Measurements from ENCODE around the gene DAGLB. TPM values are rescaled to one million over a fixed set of nuclear protein-coding genes. Genes with fewer than 3 reads are reported as not detected.

DAGLB gene
- total RNA-seq, 1 experiment from 2014 or later: 22.3 TPM

- BruUV-seq (replicated peaks): no TSS peak
- Histone ChIP-seq H3K36me3 (ENCODE audit: control insufficient read depth, insufficient read depth, low read length) (peaks cover 13% of the 10 kb centered on the region), H3K27ac (ENCODE audit: low read length) (no peak overlapping the region), H3K4me3 (ENCODE audit: low read depth in 2 of 2, low read length in 2 of 2) (no peak overlapping the region), H3K27me3 (ENCODE audit: control insufficient read depth, insufficient read depth, low read length) (no peaks in the 10 kb centered on the region), H3K9me3 (ENCODE audit: control insufficient read depth, insufficient read depth, low read depth, low read length) (no peaks in the 10 kb centered on the region), H3K4me1 (ENCODE audit: control insufficient read depth, insufficient read depth, low read length) (peaks cover 5% of the 10 kb centered on the region)
- POLR2A ChIA-PET: no interaction called here
- intact Hi-C loops (cut with micrococcal nuclease; ENCODE audit: unreplicated experiment) (no loop called here), in situ Hi-C loops (cut with HindIII; ENCODE audit: low pct_unique_long_range_greater_than_20kb, low sequenced_read_pairs) (no loop called here)
- CTCF ChIA-PET: no interaction called here
- no peak for TF ChIP-seq REST (IDR thresholded peaks at IDR 0.05; ENCODE audit: insufficient read depth in 1 of 2, low read depth in 2 of 2, low read length in 1 of 2)
- no peak for TF ChIP-seq TCF7L2 (IDR thresholded peaks at IDR 0.05; ENCODE audit: low read depth, low read length)
- no peak for TF ChIP-seq SIN3A (IDR thresholded peaks at IDR 0.05; ENCODE audit: borderline replicate concordance, insufficient read depth, low read depth, low read length)
- TF ChIP-seq POLR2AphosphoS5 (IDR thresholded peaks at IDR 0.05; ENCODE audit: low read depth, low read length): no peak
- no peak for TF ChIP-seq CTCF (IDR thresholded peaks at IDR 0.05)
- DNase-seq (ENCODE audit: low read depth, low spot score) (no peak), ATAC-seq (no peak)
Measured at GRCh38 chr7:6477318-6477660, 29.5 kb upstream of the DAGLB start.

GRCh38 chr7:6476596-6477317, 29.0 kb upstream of the DAGLB start:
- no peak overlapping the region for H3K27ac ChIP-seq (ENCODE audit: low read length)
- H3K27me3 ChIP-seq (ENCODE audit: control insufficient read depth, insufficient read depth, low read length): no peaks in the 10 kb centered on the region
- no peaks in the 10 kb centered on the region for H3K9me3 ChIP-seq (ENCODE audit: control insufficient read depth, insufficient read depth, low read depth, low read length)
- ATAC-seq (peak; percentile 43; the same call in 1 of the 2 replicates), DNase-seq (ENCODE audit: low read depth, low spot score) (no peak)
- ChIA-PET CTCF (no interaction called here), POLR2A (no interaction called here)
- peaks cover 13% of the 10 kb centered on the region for H3K36me3 ChIP-seq (ENCODE audit: control insufficient read depth, insufficient read depth, low read length)
- peaks cover 3% of the 10 kb centered on the region for H3K4me1 ChIP-seq (ENCODE audit: control insufficient read depth, insufficient read depth, low read length)
- in situ Hi-C loops (cut with HindIII; ENCODE audit: low pct_unique_long_range_greater_than_20kb, low sequenced_read_pairs): no loop called here
- no peak overlapping the region for H3K4me3 ChIP-seq (ENCODE audit: low read depth in 2 of 2, low read length in 2 of 2)
- intact Hi-C loops (cut with micrococcal nuclease; ENCODE audit: unreplicated experiment): no loop called here
- no peak for TF ChIP-seq CTCF (IDR thresholded peaks at IDR 0.05)
- TF ChIP-seq POLR2AphosphoS5 (IDR thresholded peaks at IDR 0.05; ENCODE audit: low read depth, low read length): no peak
- no peak for TF ChIP-seq SIN3A (IDR thresholded peaks at IDR 0.05; ENCODE audit: borderline replicate concordance, insufficient read depth, low read depth, low read length)
- TF ChIP-seq TCF7L2 (IDR thresholded peaks at IDR 0.05; ENCODE audit: low read depth, low read length): no peak
- TF ChIP-seq REST (IDR thresholded peaks at IDR 0.05; ENCODE audit: insufficient read depth in 1 of 2, low read depth in 2 of 2, low read length in 1 of 2): no peak
- no TSS peak for BruUV-seq (replicated peaks)

All from Panc1 (cell line).